GM12892 (cell line): ENCODE results near the gene B9D1.

Experiments used
- POLR2A ChIP-seq: IDR thresholded peaks from 2 replicates; pipeline ENCODE4 v1.6.1; 2011; ENCODE audit warnings: low read depth, low read length, control low read depth
- TAF1 ChIP-seq: IDR thresholded peaks from 2 replicates; pipeline ENCODE4 v1.6.1; 2011; ENCODE audit warnings: low read depth, mild to moderate bottlenecking, control low read depth, low read length, borderline replicate concordance

DNA sequence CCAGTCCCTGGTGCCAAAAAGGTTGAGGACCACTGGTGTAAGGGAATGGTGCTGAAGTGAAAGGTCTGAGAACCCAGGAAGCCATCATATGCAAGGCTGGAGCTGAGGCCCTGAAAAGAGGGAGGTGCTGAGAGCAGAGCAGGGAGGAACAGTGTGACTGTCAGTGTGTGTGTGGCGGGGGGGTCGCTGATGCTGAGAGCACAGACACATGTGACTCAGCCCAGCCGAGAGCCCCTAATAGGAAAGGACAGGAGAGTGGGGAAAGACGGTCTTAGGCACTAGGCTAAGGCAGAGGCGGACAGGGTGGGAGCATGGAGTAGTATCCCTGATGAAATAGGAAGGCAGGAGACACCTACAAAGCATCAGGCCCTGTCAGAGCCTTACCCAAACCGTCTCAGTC, 1.2 kb downstream of the B9D1 start:
- no peak for TF ChIP-seq POLR2A
- no peak for TF ChIP-seq TAF1
